Measurements from ENCODE around the gene MYLK.

- TF ChIP-seq POLR2A (IDR thresholded peaks at IDR 0.05; ENCODE audit: low read depth, low read length), result peak; percentile 39; the same call in 1 of the 2 replicates
- TF ChIP-seq CTCF (conservative IDR thresholded peaks at IDR 0.05; ENCODE audit: low read depth, low read length), result no peak
- TF ChIP-seq BHLHE40 (IDR thresholded peaks at IDR 0.05; ENCODE audit: low read depth, low read length), result no peak
- no peak for TF ChIP-seq FOS (IDR thresholded peaks at IDR 0.05; ENCODE audit: low read depth, low read length)
- no peak for TF ChIP-seq USF2 (IDR thresholded peaks at IDR 0.05; ENCODE audit: low read depth, low read length)
- peak; percentile 74; the same call in 1 of the 2 replicates for TF ChIP-seq MXI1 (IDR thresholded peaks at IDR 0.05; ENCODE audit: borderline replicate concordance, low read depth, low read length)
- no peak for TF ChIP-seq RFX5 (IDR thresholded peaks at IDR 0.05; ENCODE audit: low read depth, low read length)
- TF ChIP-seq NFE2L2 (IDR thresholded peaks at IDR 0.05; ENCODE audit: low read depth, low read length), result no peak
- TF ChIP-seq RAD21 (IDR thresholded peaks at IDR 0.05; ENCODE audit: low read length), result no peak
- no peak for TF ChIP-seq RCOR1 (IDR thresholded peaks at IDR 0.05; ENCODE audit: insufficient replicate concordance, low read length)
These were observed 298.9 kb downstream of the MYLK start, which contains the start of gene HACD2 for GRCh38 chr3:123584988-123585937.

All from IMR-90 (cell line).